Lower leg skin (tissue), 4 donors: ENCODE measurements around the gene PSMD9. TPM values are rescaled to one million over a fixed set of nuclear protein-coding genes. Genes with fewer than 3 reads are reported as not detected.
"Not testable (repeated sequence)": the region's sequence is repeated elsewhere in the genome, so short reads cannot be mapped to it uniquely, and the experiment has no call there.

Experiments used
- DNase-seq, 2 donors: peaks; one replicate each; pipeline ENCODE4 v3.0.0-alpha.2; 2019; ENCODE audit warnings: low spot score in 2 of 2
- H3K4me3 ChIP-seq: fragments of 200-600 bp; sonication (generic); 2 replicates; pipeline ENCODE4 v1.5.1; 2017; ENCODE audit warnings: mild to moderate bottlenecking, low read depth; ENCODE audit not compliant: poor library complexity, severe bottlenecking
- POLR2A ChIP-seq, 2 donors: fragments of 450-650 bp; IDR thresholded peaks; one replicate each; pipeline ENCODE4 v1.6.1; 2016 to 2017; ENCODE audit warnings: antibody characterized with exemption in 2 of 2, mild to moderate bottlenecking in 1 of 2, moderate library complexity in 1 of 2
- WGBS, 2 donors: methylation state at CpG; one replicate each; pipeline ENCODE4 v1.1.5; 2018; 5-methylcytosine and 5-hydroxymethylcytosine counted together
- intact Hi-C: fragments of 100-400 bp; cut with DNase I; formaldehyde crosslinking; loops from one replicate; pipeline ENCODE4 v1.15.0; 2023; ENCODE audit warnings: low total_unique reads
- total RNA-seq, 4 donors: library from RNA; depleted of rRNA; stranded (reverse); fragments of >200 nt; gene quantifications; one replicate each; pipeline ENCODE4 v1.1.0, GENCODE V29; 2016
- TF ChIP-seq, protein P1 (sequence below), 3 donors: fragments of 450-650 bp; IDR thresholded peaks; one replicate each; pipeline ENCODE4 v1.5.1; 2016; ENCODE audit warnings: antibody characterized with exemption in 3 of 3, mild to moderate bottlenecking in 3 of 3, moderate library complexity in 2 of 3

PSMD9 gene
- total RNA-seq, 4 donors from 2014 or later, result 67.9 to 87.5 (median 82.7) TPM

DNA sequence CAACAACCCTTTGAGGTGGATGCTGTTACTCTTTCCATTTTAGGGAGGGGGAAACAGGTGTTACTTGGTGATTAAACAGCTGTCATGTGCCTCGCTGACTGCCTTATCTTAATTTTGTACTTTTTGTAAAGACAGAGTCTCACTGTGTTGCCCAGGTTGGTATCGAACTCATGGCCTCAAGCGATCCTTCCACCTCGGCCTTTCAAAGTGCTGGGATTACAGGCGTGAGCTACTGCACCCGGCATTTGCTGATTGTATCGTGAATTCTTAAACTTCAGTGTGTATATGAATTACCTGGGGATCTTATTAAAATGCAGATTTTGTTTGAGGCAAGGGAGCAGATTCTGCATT is 659 bp downstream of the PSMD9 start:
- H3K4me3 ChIP-seq, result peak overlapping the region; percentile 86
- 1 to 2% methylated on average over 7 of the region's 7 CpGs for WGBS, 2 donors
- intact Hi-C loops, result no loop called here
- no peak for DNase-seq
- TF ChIP-seq POLR2A (IDR thresholded peaks at IDR 0.05), result no peak
- TF ChIP-seq, protein P1, sequence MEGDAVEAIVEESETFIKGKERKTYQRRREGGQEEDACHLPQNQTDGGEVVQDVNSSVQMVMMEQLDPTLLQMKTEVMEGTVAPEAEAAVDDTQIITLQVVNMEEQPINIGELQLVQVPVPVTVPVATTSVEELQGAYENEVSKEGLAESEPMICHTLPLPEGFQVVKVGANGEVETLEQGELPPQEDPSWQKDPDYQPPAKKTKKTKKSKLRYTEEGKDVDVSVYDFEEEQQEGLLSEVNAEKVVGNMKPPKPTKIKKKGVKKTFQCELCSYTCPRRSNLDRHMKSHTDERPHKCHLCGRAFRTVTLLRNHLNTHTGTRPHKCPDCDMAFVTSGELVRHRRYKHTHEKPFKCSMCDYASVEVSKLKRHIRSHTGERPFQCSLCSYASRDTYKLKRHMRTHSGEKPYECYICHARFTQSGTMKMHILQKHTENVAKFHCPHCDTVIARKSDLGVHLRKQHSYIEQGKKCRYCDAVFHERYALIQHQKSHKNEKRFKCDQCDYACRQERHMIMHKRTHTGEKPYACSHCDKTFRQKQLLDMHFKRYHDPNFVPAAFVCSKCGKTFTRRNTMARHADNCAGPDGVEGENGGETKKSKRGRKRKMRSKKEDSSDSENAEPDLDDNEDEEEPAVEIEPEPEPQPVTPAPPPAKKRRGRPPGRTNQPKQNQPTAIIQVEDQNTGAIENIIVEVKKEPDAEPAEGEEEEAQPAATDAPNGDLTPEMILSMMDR (IDR thresholded peaks at IDR 0.05), result no peak

DNA sequence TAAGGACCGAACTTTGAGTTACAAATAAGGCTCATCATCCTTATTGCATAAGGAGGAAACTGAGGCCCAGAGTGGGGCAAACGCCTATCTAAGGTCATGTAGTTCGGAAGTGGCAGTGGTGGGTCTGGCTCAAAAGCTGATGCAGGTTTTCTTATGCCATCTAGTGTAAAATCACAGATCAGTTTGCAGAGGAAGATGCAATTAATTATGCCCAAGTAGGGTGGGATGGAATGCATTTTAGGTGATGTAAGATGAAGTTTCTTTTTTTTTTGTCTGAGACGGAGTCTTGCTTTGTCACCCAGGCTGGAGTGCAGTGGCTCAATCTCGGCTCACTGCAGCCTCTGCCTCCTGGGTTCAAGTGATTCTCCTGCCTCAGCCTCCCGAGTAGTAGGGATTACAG is 1.1 kb downstream of the PSMD9 start:
- DNase-seq, intact Hi-C loops: not testable (repeated sequence)
- 46 to 48% methylated on average over 6 of the region's 6 CpGs for WGBS, 2 donors
- H3K4me3 ChIP-seq, result peak overlapping the region; percentile 86

DNA sequence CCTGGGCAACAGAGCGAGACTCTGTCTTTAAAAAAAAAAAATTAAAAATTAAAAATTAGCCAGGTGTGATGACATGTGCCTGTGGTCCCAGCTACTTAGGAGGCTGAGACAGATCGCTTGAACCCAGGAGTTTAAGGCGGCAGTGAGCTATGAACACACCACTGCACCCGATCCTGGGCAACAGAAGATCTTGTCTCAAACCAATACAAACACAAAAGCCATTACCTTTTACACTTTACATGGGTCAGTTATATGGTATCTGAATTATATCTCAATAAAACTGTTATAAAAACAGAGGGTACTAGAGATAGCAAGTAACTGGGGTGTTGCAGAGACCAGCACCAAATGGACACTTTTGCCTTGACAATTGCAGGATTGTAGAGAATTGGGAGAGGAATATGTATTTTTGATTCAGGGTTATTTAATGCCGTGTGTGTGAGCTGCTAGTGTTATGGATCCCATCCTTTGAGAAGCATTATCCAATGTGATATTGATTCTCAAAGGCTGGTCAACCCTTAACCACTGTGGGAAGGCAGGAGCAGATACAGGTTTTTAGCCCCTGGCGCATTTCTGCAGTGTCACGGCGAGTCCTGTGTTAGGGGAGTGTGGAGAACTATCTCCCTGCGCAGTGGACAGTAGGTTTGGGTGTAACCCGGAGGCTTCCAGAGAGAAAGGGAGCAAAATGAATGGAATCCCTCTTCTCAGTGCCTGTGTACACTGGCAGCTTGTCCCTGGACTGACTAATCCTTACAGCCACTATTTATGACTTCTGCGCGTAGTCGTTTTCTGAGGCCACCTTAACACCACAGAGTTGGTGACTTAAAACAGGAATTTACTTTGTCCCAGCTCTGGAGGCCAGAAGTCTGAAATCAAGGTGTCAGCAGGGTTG is 4.3 kb downstream of the PSMD9 start:
- H3K4me3 ChIP-seq, result no peak overlapping the region
- WGBS, 2 donors, result 84 to 86% methylated on average over 13 of the region's 13 CpGs
- intact Hi-C loops, result no loop called here
- no peak for DNase-seq
- TF ChIP-seq POLR2A (IDR thresholded peaks at IDR 0.05), result no peak
- TF ChIP-seq, protein P1 (IDR thresholded peaks at IDR 0.05), result no peak

DNA sequence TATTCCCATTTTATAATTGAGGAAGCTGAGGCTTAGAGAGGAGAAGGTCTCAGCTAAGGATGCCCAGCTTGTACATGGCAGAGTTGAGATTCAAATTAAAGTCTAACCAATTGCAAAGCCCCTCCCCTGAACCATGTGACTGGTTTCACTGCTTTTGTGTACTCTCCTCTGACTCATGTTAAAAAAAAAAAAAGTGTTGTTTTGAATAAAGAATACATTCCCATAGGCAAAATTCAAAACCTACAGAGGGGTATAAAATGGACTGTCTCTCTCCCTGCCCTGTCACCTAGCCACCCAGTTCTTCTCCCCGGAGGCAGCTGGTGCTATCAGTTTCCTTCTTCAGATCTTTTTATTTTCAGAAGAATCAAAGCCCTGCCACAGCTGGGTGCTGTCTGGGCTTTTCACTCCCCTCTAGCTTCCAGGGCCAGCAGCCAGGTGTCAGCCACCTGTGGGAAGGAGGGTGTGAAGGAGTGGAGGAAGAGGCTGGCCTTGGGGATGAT is 5.4 kb downstream of the PSMD9 start:
- H3K4me3 ChIP-seq, result no peak overlapping the region
- intact Hi-C loops, result no loop called here
- DNase-seq, result no peak
- 12 to 16% methylated on average over 1 of the region's 1 CpG for WGBS, 2 donors
- TF ChIP-seq POLR2A (IDR thresholded peaks at IDR 0.05), result no peak
- TF ChIP-seq, protein P1 (IDR thresholded peaks at IDR 0.05), result no peak

DNA sequence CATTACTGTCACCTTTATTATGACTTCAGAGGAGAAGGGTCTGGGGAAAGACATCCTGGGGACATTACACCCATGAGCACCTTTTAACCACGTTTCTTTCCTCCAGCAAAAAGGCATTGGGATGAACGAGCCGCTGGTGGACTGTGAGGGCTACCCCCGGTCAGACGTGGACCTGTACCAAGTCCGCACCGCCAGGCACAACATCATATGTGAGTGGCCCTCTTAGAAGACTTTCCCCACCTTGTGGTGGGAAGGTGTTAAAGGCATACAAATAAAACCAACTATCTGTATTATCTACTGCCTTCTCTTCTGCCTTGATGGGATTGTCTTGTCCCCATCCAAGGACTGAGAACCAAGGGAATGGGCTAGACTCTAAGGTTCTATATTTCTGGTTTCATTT is 6.0 kb downstream of the PSMD9 start:
- TF ChIP-seq POLR2A (IDR thresholded peaks at IDR 0.05), result no peak
- TF ChIP-seq, protein P1 (IDR thresholded peaks at IDR 0.05), result no peak
- intact Hi-C loops, result no loop called here
- WGBS, 2 donors, result 61 to 72% methylated on average over 7 of the region's 7 CpGs
- no peak for DNase-seq
- no peak overlapping the region for H3K4me3 ChIP-seq

DNA sequence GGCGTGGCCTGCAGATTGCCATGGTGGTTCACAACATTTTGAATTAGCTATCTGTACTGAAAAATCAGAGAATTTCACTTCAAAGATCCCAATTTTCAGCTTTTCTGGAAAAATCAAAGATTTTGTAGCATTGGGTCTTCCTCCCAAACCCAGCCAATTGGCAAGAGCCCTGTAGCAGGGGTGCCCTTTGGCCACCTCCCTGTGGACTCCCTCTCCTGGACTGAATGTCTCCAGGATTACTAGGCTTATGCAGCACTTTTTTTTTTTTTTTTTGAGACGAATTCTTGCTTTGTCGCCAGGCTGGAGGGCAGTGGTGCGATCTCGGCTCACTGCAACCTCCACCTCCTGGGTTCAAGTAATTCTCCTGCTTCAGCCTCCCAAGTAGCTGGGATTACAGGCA is 9.7 kb downstream of the PSMD9 start:
- TF ChIP-seq, protein P1 (IDR thresholded peaks at IDR 0.05), result no peak
- TF ChIP-seq POLR2A (IDR thresholded peaks at IDR 0.05), result no peak
- no peak for DNase-seq
- intact Hi-C loops, result no loop called here
- H3K4me3 ChIP-seq, result no peak overlapping the region
- WGBS, 2 donors, result 77 to 89% methylated on average over 5 of the region's 5 CpGs
